Stimulated activated CD4-positive, alpha-beta T cell treated with anti-CD3 and anti-CD28 coated beads, Interleukin-15, amount 100 ng/mL, for 1 hour (primary cell): ENCODE measurements around the gene TSC1.

Experiments used
- DNase-seq, 2 donors: peaks; one replicate each; pipeline ENCODE4 v3.0.0-alpha.2; 2020; ENCODE audit warnings: low read depth in 1 of 2, low spot score in 1 of 2

The TSC1 gene

DNA sequence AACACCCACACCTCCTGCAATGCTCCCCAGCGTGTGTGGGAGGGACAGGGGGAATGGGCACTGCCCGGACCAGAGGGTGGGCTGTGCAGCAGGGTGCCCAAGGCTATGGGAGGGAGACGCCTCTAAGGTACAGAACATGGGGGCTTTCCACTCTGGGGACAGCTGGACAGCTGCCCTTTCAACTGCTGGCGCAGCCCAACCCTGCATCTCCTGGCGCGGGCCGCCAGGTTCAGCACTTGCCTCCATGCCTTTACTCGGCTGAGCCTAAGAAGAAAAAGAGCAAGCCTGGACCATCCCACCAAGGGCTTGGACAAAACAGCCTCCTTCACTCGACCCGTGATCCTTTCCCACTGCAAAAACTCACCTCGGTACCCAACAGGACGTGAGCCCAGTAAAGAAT, 81.3 kb downstream of the TSC1 start:
- DNase-seq, result no peak

DNA sequence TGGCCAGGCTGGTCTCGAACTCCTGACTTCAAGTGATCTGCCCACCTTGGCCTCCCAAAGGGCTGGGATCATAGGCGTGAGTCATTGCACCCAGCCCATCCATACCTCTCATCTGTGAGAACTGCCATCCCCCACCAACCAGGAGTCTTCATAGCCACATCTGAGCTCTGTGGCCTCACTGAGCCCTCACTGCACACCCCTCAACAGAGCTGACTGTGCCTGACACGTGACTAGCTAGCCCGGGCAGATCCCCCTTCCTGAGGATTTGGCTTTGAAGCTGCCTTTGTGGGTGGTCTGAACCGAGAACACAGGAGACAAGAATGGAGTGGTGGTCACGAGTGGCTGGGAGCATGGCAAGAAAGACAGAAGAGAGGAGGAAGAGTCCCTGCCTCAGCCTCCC, 81.9 kb downstream of the TSC1 start:
- no peak for DNase-seq

GRCh38 chr9:132861666-132862065, 82.8 kb downstream of the TSC1 start:
- DNase-seq, result no peak

GRCh38 chr9:132858751-132859150, 85.7 kb downstream of the TSC1 start:
- DNase-seq, result no peak

- no peak for DNase-seq
Measured at GRCh38 chr9:132857616-132858342, 86.6 kb downstream of the TSC1 start.

GRCh38 chr9:132857031-132857430, 87.4 kb downstream of the TSC1 start:
- no peak for DNase-seq

GRCh38 chr9:132855904-132856303, 88.5 kb downstream of the TSC1 start:
- DNase-seq, result no peak

GRCh38 chr9:132854832-132855231, 89.6 kb downstream of the TSC1 start:
- DNase-seq, result no peak

- DNase-seq, result no peak
Measured at GRCh38 chr9:132853482-132853881, 90.9 kb downstream of the TSC1 start.

DNA sequence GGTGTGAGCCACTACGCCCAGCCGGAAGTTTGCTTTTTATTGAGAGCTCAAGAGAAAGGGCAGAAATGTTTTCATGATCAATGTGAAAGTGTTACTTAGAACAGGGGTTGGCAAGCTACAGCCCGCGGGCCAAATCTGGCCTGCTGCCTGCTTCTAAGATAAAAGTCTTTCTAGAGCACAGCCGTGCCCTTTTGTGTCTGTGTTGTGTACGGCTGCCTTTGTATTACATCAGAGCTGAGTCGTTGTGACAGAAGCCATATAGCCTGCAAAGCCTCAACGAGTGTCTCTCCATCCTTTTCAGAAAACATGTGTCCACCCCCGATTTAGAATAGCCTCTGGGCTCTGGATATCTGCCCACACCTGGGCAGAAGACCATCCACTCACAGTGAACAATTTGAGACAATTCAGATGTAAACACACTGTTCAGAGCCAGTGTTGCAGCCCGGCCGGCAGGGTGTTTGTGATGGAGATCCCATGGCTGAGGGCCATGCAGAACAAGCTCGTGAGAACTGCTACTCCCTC, 95.2 kb downstream of the TSC1 start:
- no peak for DNase-seq

DNA sequence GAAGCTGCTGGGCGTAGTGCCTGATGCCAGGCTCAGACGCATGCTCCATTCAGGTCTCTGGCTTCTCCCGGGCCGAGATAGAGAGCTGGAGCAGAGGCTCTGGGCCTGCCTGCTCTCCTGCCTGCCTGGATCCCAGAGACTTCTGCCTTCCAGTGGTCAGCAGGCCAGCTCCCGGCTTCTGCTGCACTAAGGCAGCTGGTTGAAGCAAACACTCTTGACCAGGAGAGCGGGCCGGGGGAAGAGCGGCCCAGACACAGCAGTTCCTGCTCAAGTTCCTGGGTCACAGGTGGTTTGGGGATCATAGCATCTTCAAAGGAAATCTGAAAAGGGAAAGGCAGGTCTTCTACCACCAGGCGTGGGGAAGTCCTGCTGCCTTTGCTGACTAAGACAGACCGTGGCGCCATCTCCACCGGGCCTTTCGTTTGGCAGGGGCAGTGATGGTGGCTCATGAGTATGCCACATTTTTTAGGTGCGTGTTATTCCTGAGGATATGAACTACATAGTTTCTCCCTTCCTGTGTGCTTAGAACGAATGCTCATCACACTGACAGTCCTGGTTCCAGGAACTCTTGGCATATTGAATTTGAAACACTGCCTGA, 97.4 kb downstream of the TSC1 start:
- no peak for DNase-seq

DNA sequence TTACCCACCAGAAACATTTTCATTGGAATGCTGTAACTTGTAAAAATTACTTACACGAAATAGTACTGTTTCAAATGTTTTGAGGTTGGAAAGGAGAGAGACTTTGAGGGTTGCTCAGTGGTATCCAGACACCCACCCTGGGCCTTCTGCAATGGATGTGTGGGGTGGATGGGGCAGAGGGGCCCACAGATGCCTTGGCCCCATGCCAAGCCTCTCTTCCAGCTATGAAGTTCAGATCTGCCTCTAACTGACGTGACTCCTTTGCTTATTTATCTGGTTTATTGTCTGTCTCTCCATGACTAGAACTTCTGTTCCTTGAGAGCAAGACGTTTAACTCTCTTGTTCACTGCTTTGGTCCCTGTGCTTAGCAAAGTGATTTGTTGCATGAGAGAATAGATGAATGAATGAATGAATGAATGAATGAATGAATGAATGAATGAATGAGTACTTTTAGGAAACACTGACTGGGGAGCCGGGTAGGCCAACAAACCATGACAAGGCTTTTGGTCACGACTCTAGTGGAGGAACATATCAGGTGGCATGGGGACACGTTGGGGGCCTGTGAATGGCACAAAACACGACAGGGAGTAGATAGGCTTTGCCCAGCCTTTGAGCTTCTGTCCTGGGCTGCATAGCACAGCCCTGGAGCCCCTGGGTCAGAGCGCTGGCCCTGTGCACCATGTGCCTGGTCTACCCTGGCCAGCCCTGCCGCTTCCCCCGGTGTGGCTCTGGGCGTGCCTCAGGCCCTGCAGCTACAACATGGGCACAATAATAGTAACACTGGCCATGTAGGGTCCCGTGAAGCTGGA, 98.1 kb downstream of the TSC1 start:
- DNase-seq, result no peak

DNA sequence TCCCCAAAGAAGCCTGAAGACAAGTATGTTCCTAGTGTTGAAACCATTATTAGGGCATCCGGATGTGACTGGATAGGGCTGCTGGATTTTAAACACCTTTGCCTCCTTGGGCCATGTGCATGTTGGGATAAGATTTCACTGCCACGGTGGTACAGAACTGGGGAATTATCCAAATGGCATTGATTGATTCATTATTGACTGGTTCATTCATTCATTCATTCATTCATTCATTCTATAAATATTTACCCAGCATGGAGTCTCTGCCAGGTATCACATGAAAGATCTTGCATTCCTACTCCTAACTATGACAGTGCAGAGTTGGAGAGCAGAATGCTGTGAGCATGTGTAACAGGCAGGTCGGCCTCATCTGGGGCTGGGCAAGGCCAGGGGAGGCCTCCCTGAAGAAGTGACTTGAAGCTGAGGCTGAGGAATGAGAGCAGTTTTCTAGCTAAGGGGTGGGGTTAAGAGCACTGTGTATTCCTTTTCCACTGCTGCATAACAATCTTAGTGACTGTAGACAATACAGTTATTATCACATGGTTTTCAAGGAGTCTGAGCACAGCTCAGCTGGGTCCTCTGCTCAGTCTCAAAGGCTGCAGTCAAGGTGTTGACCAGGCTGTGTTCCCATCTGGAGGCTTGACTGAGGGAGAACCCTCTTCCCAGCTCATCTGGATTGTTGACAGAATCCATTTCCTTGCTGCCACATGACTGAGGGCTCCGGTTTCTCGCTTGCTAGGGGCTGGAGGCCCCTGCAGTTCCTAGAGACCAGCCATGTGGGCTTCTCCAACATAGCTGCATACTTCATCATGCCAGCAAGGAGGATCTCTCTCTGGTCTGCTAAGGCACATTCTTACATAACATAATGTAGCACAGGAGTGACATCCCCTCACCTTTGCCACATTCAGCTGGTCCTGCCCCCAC, 102.0 kb downstream of the TSC1 start:
- no peak for DNase-seq
